Urinary bladder (tissue), 4 donors: ENCODE results near the gene BANK1. TPM values are rescaled to one million over a fixed set of nuclear protein-coding genes. Genes with fewer than 3 reads are reported as not detected.

ENCODE experiments used
- DNase-seq: peaks from one replicate; pipeline ENCODE4 v3.0.0-alpha.2; 2015; ENCODE audit errors: extremely low spot score
- H3K27ac ChIP-seq: one replicate; pipeline ENCODE4 v1.5.1; 2013; ENCODE audit warnings: low read depth, mild to moderate bottlenecking, moderate library complexity
- H3K36me3 ChIP-seq: one replicate; pipeline ENCODE4 v1.6.1; 2013; ENCODE audit warnings: mild to moderate bottlenecking, moderate library complexity; ENCODE audit not compliant: insufficient read depth
- H3K4me1 ChIP-seq: one replicate; pipeline ENCODE4 v1.6.1; 2013; ENCODE audit warnings: mild to moderate bottlenecking, moderate library complexity; ENCODE audit not compliant: insufficient read depth
- H3K4me3 ChIP-seq: one replicate; pipeline ENCODE4 v1.5.1; 2013; ENCODE audit warnings: low read depth, low read length
- polyA plus RNA-seq: library from polyadenylated mRNA; stranded (reverse); fragments of 200-250 nt; gene quantifications from one replicate; pipeline ENCODE4 v1.2.3, GENCODE V29; 2013
- total RNA-seq: library from RNA; depleted of rRNA; stranded (reverse); fragments of >200 nt; gene quantifications from one replicate; pipeline ENCODE4 v1.2.3, GENCODE V29; 2014
- donor health status: healthy with polysubstance abuse.
- donor health status: healthy.

BANK1 gene
- total and polyA plus RNA-seq, 2 donors, result 1.5 to 6.7 TPM

DNA sequence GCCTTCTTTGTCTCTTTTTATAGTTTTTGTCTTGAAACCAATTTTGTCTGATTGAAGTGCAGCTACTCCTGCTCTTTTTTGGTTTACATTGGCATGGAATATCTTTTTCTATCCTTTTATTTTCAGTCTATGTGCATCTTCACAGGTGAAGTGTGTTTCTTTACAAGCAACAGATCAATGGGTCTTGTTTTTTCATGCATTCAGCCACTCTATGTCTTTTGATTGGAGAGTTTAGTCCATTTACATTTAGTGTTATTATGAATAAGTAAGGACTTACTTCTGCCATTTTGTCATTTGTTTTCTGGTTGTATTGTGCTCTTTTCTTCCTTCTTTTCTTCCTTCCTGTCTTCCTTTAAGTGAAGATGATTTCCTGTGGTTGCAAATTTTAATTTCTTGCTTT lies 330.3 kb downstream of the BANK1 start:
- no peak for DNase-seq
- H3K27ac ChIP-seq, result no peak overlapping the region
- H3K4me3 ChIP-seq, result no peak overlapping the region
- H3K36me3 ChIP-seq, result no peaks in the 10 kb centered on the region
- H3K4me1 ChIP-seq, result no peaks in the 10 kb centered on the region
